H1 (cell line): ENCODE data around the gene TUT7. TPM values are rescaled to one million over a fixed set of nuclear protein-coding genes. Genes with fewer than 3 reads are reported as not detected.

Source experiments
- EGR1 ChIP-seq: IDR thresholded peaks from 2 replicates; pipeline ENCODE4 v1.6.1; 2011; ENCODE audit warnings: low read depth, low read length, borderline replicate concordance
- KDM5A ChIP-seq: fragments of 200-600 bp; IDR thresholded peaks from 2 replicates; pipeline ENCODE4 v1.7.1; 2012; ENCODE audit warnings: mild to moderate bottlenecking, low read length, inconsistent platforms, mixed read lengths
- POLR2A ChIP-seq, 2 experiments: IDR thresholded peaks; 1 replicate in 1 of 2; 2 replicates in 1 of 2; pipeline ENCODE4 v1.6.1; 2011; ENCODE audit warnings: low read depth in 2 of 2, low read length in 2 of 2, mild to moderate bottlenecking in 2 of 2; ENCODE audit errors: control extremely low read depth in 1 of 2
- RFX5 ChIP-seq: IDR thresholded peaks from 2 replicates; pipeline ENCODE4 v1.6.1; 2011; ENCODE audit warnings: low read depth, low read length, improper control_type of control experiment, borderline replicate concordance
- SP1 ChIP-seq: IDR thresholded peaks from 2 replicates; pipeline ENCODE4 v1.6.1; 2011; ENCODE audit warnings: low read depth, low read length
- polyA plus RNA-seq, 7 experiments: library from polyadenylated mRNA; depleted of rRNA in 3 of 7; stranded (reverse) in 5 of 7; unstranded in 2 of 7; fragments of >200 nt in 5 of 7; fragments of 200-250 nt in 2 of 7; gene quantifications; 1 replicate in 5 of 7; 2 replicates in 1 of 7; 4 replicates in 1 of 7; pipeline versions ENCODE4 v1.2.1 to v1.2.3, GENCODE V29; 2011 to 2013; ENCODE audit warnings: missing spikeins in 2 of 7, mixed read lengths in 2 of 7
- total RNA-seq: library from RNA; stranded (reverse); fragmentation: NEBNext Ultra II Directional; extraction: Animal tissue kit (Norgen Biotek cat#: 25700); gene quantifications from 2 replicates; pipeline ENCODE4 v1.2.1, GENCODE V29; 2021

The TUT7 gene
- total and polyA plus RNA-seq, 2 of the 8 experiments (the other 6 are each of a cell fraction or from before 2014, with no cell fraction given), result 4.8 to 19.3 TPM

- no peak for TF ChIP-seq KDM5A
- no peak for TF ChIP-seq SP1
- TF ChIP-seq RFX5, result no peak
- no peak for TF ChIP-seq EGR1
- TF ChIP-seq POLR2A (IDR thresholded peaks at IDR 0.05; ENCODE audit: control extremely low read depth in 1 of 2, low read depth in 2 of 2, low read length in 2 of 2), result no peak
Measured at GRCh38 chr9:86300701-86301100, 53.5 kb downstream of the TUT7 start (continued).
